Measurements from ENCODE around the gene FRMD4A. TPM values are rescaled to one million over a fixed set of nuclear protein-coding genes. Genes with fewer than 3 reads are reported as not detected.

FRMD4A gene
- total and polyA plus RNA-seq, 2 of the 4 experiments (the other 2 are of a cell fraction): 30.3 to 68.8 TPM

DNA sequence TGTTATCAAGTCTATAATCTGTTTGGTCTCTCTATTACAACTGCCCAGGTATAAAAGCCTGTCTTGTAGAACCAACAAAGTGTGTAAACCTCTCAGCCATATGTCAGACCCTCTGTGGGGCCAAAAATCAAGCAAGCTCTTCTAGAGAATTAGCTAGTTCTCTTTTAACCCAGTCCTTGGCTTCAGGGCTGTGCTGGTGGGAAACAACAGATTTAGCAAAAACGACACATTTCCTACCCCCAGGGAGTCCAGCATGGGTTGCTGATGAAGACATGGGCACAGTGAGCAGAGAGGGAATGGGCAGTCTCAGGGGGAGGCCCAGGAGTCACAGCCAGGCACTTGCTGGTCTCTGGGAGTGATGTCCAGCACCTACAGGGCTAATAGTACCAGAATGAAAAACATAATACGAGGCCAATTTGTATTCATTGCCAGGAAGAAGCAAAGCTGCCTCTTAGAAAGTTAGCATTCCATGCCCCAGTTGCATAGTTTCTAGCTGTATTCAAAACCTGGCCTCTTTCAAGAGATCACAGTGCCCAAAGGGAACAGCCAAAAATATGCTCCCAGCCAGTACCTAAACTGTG lies 80.1 kb downstream of the FRMD4A start:
- Histone ChIP-seq H3K9me3 (ENCODE audit: control insufficient read depth, insufficient read depth, low read length) (peaks cover 11% of the 10 kb centered on the region), H2AK5ac (ENCODE audit: low read depth, low read length) (no peak overlapping the region), H3K9me1 (ENCODE audit: insufficient read depth, low read length) (peaks cover 3% of the 10 kb centered on the region; the same call in 1 of the 2 replicates), H2BK5ac (ENCODE audit: low read depth, low read length, poor library complexity, severe bottlenecking) (no peak overlapping the region), H3K4me3 (ENCODE audit: insufficient read depth, low read depth, low read length) (no peak overlapping the region), H2BK15ac (ENCODE audit: low read depth, low read length) (no peak overlapping the region), H3K56ac (ENCODE audit: extremely low read depth, insufficient read depth, low read length) (no peak overlapping the region), H4K20me1 (ENCODE audit: insufficient read depth, low read length) (no peaks in the 10 kb centered on the region; the same call in 1 of the 2 replicates), H3K79me1 (ENCODE audit: low read depth in 1 of 2, low read length in 2 of 2) (no peaks in the 10 kb centered on the region), H3K18ac (ENCODE audit: low read depth, low read length) (no peak overlapping the region), H3K36me3 (ENCODE audit: control insufficient read depth, insufficient read depth, low read length) (no peaks in the 10 kb centered on the region), H2AFZ (replicated peaks; ENCODE audit: low read length, poor library complexity) (no peak overlapping the region), H3K14ac (replicated peaks; ENCODE audit: low read depth, low read length) (no peak overlapping the region), H4K91ac (ENCODE audit: insufficient read depth, low read depth, low read length) (no peak overlapping the region), H2AK9ac (replicated peaks; ENCODE audit: low read depth, low read length, poor library complexity) (no peak overlapping the region), H3K9ac (ENCODE audit: low read depth, low read length) (no peak overlapping the region), H4K8ac (ENCODE audit: low read depth in 2 of 2, low read length in 2 of 2) (no peak overlapping the region), H2BK20ac (ENCODE audit: low read depth, low read length) (no peak overlapping the region), H3K27me3 (ENCODE audit: control insufficient read depth, insufficient read depth, low read length) (peaks cover 32% of the 10 kb centered on the region), H3K4ac (ENCODE audit: low read depth, low read length) (no peak overlapping the region), H3K4me2 (ENCODE audit: low read depth, low read length) (no peak overlapping the region), H2BK120ac (ENCODE audit: low read depth, low read length) (no peak overlapping the region), H4K5ac (ENCODE audit: low read depth, low read length) (no peak overlapping the region), H3K23ac (ENCODE audit: low read depth, low read length) (no peak overlapping the region), H3K4me1 (ENCODE audit: control insufficient read depth, insufficient read depth, low read length) (no peaks in the 10 kb centered on the region), H3K27ac (ENCODE audit: insufficient read depth, low read length) (no peak overlapping the region)
- dilution Hi-C loops (cut with HindIII; ENCODE audit: low sequenced_read_pairs, unreplicated experiment): no loop called here
- no peak for TF ChIP-seq CEBPB (IDR thresholded peaks at IDR 0.05; ENCODE audit: low read depth, low read length)
- intact Hi-C loops (cut with micrococcal nuclease): no loop called here
- ATAC-seq (ENCODE audit: low read depth) (no peak), DNase-seq (no peak)
- BruUV-seq (replicated peaks): no TSS peak
- 40% methylated on average over 1 of the region's 2 CpGs; no CpG with 5 or more reads in 1 of the 2 experiments for WGBS, 2 experiments (ENCODE audit: extremely low coverage in 2 of 2, insufficient read length in 1 of 2)
- ChIA-PET POLR2A (ENCODE audit: unreplicated experiment) (no interaction called here), CTCF (no interaction called here)
- in situ Hi-C loops (cut with MboI; ENCODE audit: low sequenced_read_pairs): no loop called here

All from IMR-90 (cell line).